IMR-90 (cell line): Measurements from ENCODE around the gene PADI6. TPM values are rescaled to one million over a fixed set of nuclear protein-coding genes. Genes with fewer than 3 reads are reported as not detected.

Source experiments
- ATAC-seq: fragments of 200-7000 bp; cut with Tn5 transposase; 2 replicates; pipeline ENCODE4 v1.9.1; 2020; ENCODE audit warnings: low read depth, mild to moderate bottlenecking, moderate library complexity
- BruUV-seq: library from RNA; stranded (reverse); fragments of 400-500 nt; replicated peaks from 2 replicates; lab custom pipeline; 2021; lab: Mats Ljungman, UMichigan
- CTCF ChIA-PET: fragments of 300-600 bp; formaldehyde crosslinking; extraction: SDS; loops from one replicate; lab custom pipeline; 2021; ENCODE audit warnings: antibody characterized with exemption; lab: Yijun Ruan, JAX
- POLR2A ChIA-PET: fragments of 300-600 bp; sonication (Branson Sonifier 250); formaldehyde crosslinking; loops from one replicate; lab custom pipeline; 2022; ENCODE audit warnings: antibody characterized with exemption; ENCODE audit not compliant: unreplicated experiment; lab: Charles Lee
- DNase-seq: peaks from one replicate; pipeline ENCODE4 v3.0.0; 2013
- H2AFZ ChIP-seq: replicated peaks from 2 replicates; pipeline ENCODE3; 2013; ENCODE audit warnings: low read length, mild to moderate bottlenecking; ENCODE audit not compliant: poor library complexity
- H2AK5ac ChIP-seq: 2 replicates; pipeline ENCODE4 v1.6.1; 2013; ENCODE audit warnings: low read depth, low read length, inconsistent platforms
- H2AK9ac ChIP-seq: replicated peaks from 2 replicates; pipeline ENCODE3; 2013; ENCODE audit warnings: mild to moderate bottlenecking, low read depth, low read length, moderate library complexity; ENCODE audit not compliant: poor library complexity
- H2BK120ac ChIP-seq: 2 replicates; pipeline ENCODE4 v1.6.1; 2013; ENCODE audit warnings: low read depth, low read length, inconsistent platforms
- H2BK15ac ChIP-seq: 3 replicates; pipeline ENCODE4 v1.6.1; 2013; ENCODE audit warnings: low read depth, low read length, inconsistent platforms
- H2BK20ac ChIP-seq: 2 replicates; pipeline ENCODE4 v1.6.1; 2013; ENCODE audit warnings: low read depth, mild to moderate bottlenecking, inconsistent platforms, low read length, moderate library complexity
- H2BK5ac ChIP-seq: 2 replicates; pipeline ENCODE4 v1.6.1; 2013; ENCODE audit warnings: mild to moderate bottlenecking, low read depth, low read length, inconsistent platforms; ENCODE audit not compliant: poor library complexity, severe bottlenecking
- H3K14ac ChIP-seq: replicated peaks from 2 replicates; pipeline ENCODE4 v1.6.1; 2013; ENCODE audit warnings: low read depth, low read length, inconsistent platforms
- H3K18ac ChIP-seq: 2 replicates; pipeline ENCODE4 v1.6.1; 2013; ENCODE audit warnings: low read depth, low read length, control low read depth
- H3K23ac ChIP-seq: 2 replicates; pipeline ENCODE4 v1.6.1; 2013; ENCODE audit warnings: low read depth, low read length, inconsistent platforms
- H3K27ac ChIP-seq: 2 replicates; pipeline ENCODE4 v1.5.1; 2013; ENCODE audit warnings: mild to moderate bottlenecking, control low read depth, low read length; ENCODE audit not compliant: insufficient read depth
- H3K27me3 ChIP-seq: 2 replicates; pipeline ENCODE4 v1.6.1; 2013; ENCODE audit warnings: low read length; ENCODE audit not compliant: control insufficient read depth, insufficient read depth
- H3K36me3 ChIP-seq: 2 replicates; pipeline ENCODE4 v1.6.1; 2013; ENCODE audit warnings: low read length, mixed read lengths; ENCODE audit not compliant: control insufficient read depth, insufficient read depth
- H3K4ac ChIP-seq: 2 replicates; pipeline ENCODE4 v1.6.1; 2013; ENCODE audit warnings: low read depth, low read length, inconsistent platforms
- H3K4me1 ChIP-seq: 2 replicates; pipeline ENCODE4 v1.6.1; 2013; ENCODE audit warnings: low read length, mixed read lengths; ENCODE audit not compliant: control insufficient read depth, insufficient read depth
- H3K4me2 ChIP-seq: 2 replicates; pipeline ENCODE4 v1.6.1; 2013; ENCODE audit warnings: low read depth, mild to moderate bottlenecking, control low read depth, low read length, moderate library complexity
- H3K4me3 ChIP-seq: 2 replicates; pipeline ENCODE4 v1.5.1; 2013; ENCODE audit warnings: low read depth, mild to moderate bottlenecking, control low read depth, low read length, moderate library complexity; ENCODE audit not compliant: insufficient read depth
- H3K56ac ChIP-seq: 2 replicates; pipeline ENCODE4 v1.6.1; 2013; ENCODE audit warnings: low read length, inconsistent platforms; ENCODE audit not compliant: insufficient read depth; ENCODE audit errors: extremely low read depth
- H3K79me1 ChIP-seq, 2 experiments: 2 replicates each; pipeline ENCODE4 v1.6.1; 2013; ENCODE audit warnings: low read length in 2 of 2, inconsistent platforms in 1 of 2, low read depth in 1 of 2
- H3K9ac ChIP-seq: 2 replicates; pipeline ENCODE4 v1.6.1; 2013; ENCODE audit warnings: low read depth, low read length, control low read depth
- H3K9me1 ChIP-seq: 2 replicates; pipeline ENCODE4 v1.6.1; 2013; ENCODE audit warnings: low read length, inconsistent platforms; ENCODE audit not compliant: insufficient read depth
- H3K9me3 ChIP-seq: 2 replicates; pipeline ENCODE4 v1.6.1; 2013; ENCODE audit warnings: low read length; ENCODE audit not compliant: control insufficient read depth, insufficient read depth
- H4K20me1 ChIP-seq: 2 replicates; pipeline ENCODE4 v1.6.1; 2013; ENCODE audit warnings: low read length, inconsistent platforms; ENCODE audit not compliant: insufficient read depth
- H4K5ac ChIP-seq: 2 replicates; pipeline ENCODE4 v1.6.1; 2013; ENCODE audit warnings: mild to moderate bottlenecking, low read depth, low read length, control low read depth
- H4K8ac ChIP-seq, 2 experiments: 2 replicates each; pipeline ENCODE4 v1.6.1; 2013; ENCODE audit warnings: low read depth in 2 of 2, low read length in 2 of 2, control low read depth in 1 of 2, inconsistent platforms in 1 of 2
- H4K91ac ChIP-seq: 2 replicates; pipeline ENCODE4 v1.6.1; 2013; ENCODE audit warnings: low read depth, low read length, inconsistent platforms; ENCODE audit not compliant: insufficient read depth
- BHLHE40 ChIP-seq: fragments of 150-350 bp; IDR thresholded peaks from 2 replicates; pipeline ENCODE4 v1.6.1; 2016; ENCODE audit warnings: mild to moderate bottlenecking, low read depth, low read length
- CHD1 ChIP-seq: IDR thresholded peaks from 2 replicates; pipeline ENCODE4 v1.6.1; 2012; ENCODE audit warnings: low read depth, low read length, improper control_type of control experiment
- MAFK ChIP-seq: IDR thresholded peaks from 2 replicates; pipeline ENCODE4 v1.6.1; 2012; ENCODE audit warnings: low read depth, low read length, improper control_type of control experiment
- MAZ ChIP-seq: IDR thresholded peaks from 2 replicates; pipeline ENCODE4 v1.6.1; 2012; ENCODE audit warnings: low read depth, mild to moderate bottlenecking, low read length, improper control_type of control experiment, moderate library complexity, borderline replicate concordance
- MXI1 ChIP-seq: IDR thresholded peaks from 2 replicates; pipeline ENCODE4 v1.6.1; 2012; ENCODE audit warnings: low read depth, mild to moderate bottlenecking, low read length, moderate library complexity, borderline replicate concordance
- NFE2L2 ChIP-seq: fragments of 150-350 bp; IDR thresholded peaks from 2 replicates; pipeline ENCODE4 v1.6.1; 2016; ENCODE audit warnings: low read depth, mild to moderate bottlenecking, low read length
- POLR2A ChIP-seq: IDR thresholded peaks from 2 replicates; pipeline ENCODE4 v1.6.1; 2012; ENCODE audit warnings: mild to moderate bottlenecking, low read depth, low read length
- RAD21 ChIP-seq: IDR thresholded peaks from 2 replicates; pipeline ENCODE4 v1.6.1; 2012; ENCODE audit warnings: low read length, improper control_type of control experiment
- RCOR1 ChIP-seq: IDR thresholded peaks from 2 replicates; pipeline ENCODE4 v1.6.1; 2012; ENCODE audit warnings: mild to moderate bottlenecking, low read length, improper control_type of control experiment; ENCODE audit not compliant: insufficient replicate concordance
- RFX5 ChIP-seq: IDR thresholded peaks from 2 replicates; pipeline ENCODE4 v1.8.0; 2012; ENCODE audit warnings: low read depth, mild to moderate bottlenecking, low read length, moderate library complexity
- SMC3 ChIP-seq: fragments of 150-350 bp; IDR thresholded peaks from 2 replicates; pipeline ENCODE4 v1.6.1; 2016; ENCODE audit warnings: low read depth, mild to moderate bottlenecking, antibody characterized with exemption, low read length, moderate library complexity
- WGBS, 2 experiments: methylation state at CpG; one replicate each; pipeline versions ENCODE4 v1.1.5 to v1.1.7; 2013; ENCODE audit warnings: missing lambda C conversion rate in 2 of 2; ENCODE audit not compliant: insufficient read length in 1 of 2; ENCODE audit errors: extremely low coverage in 2 of 2; 5-methylcytosine and 5-hydroxymethylcytosine counted together
- dilution Hi-C: fragments of 300-500 bp; cut with HindIII; formaldehyde crosslinking; loops from one replicate; pipeline ENCODE4 v1.14.3; 2018; ENCODE audit warnings: low sequenced_read_pairs; ENCODE audit not compliant: unreplicated experiment
- in situ Hi-C: fragments of 300-500 bp; cut with MboI; formaldehyde crosslinking; loops from 3 replicates; pipeline ENCODE4 v1.14.3; 2019; ENCODE audit warnings: low sequenced_read_pairs, inconsistent platforms, mixed read lengths
- intact Hi-C: fragments of 100-400 bp; cut with micrococcal nuclease; formaldehyde crosslinking; loops from 2 replicates; pipeline ENCODE4 v1.10.0; 2022
- polyA plus RNA-seq, 3 experiments: library from polyadenylated mRNA; depleted of rRNA; stranded (reverse); fragments of >200 nt; gene quantifications; 2 replicates each; pipeline ENCODE4 v1.2.3, GENCODE V29; 2012; ENCODE audit warnings: low replicate concordance in 1 of 3
- total RNA-seq: library from RNA; depleted of rRNA; stranded (reverse); fragments of >200 nt; gene quantifications from 2 replicates; pipeline ENCODE4 v1.2.3, GENCODE V29; 2012
- TF ChIP-seq, protein P1 (sequence below): conservative IDR thresholded peaks from 2 replicates; pipeline ENCODE4 v1.5.1; 2012; ENCODE audit warnings: mild to moderate bottlenecking, low read depth, low read length, improper control_type of control experiment
- TF ChIP-seq, protein P2 (sequence below): fragments of 150-350 bp; IDR thresholded peaks from 2 replicates; pipeline ENCODE4 v1.6.1; 2016; ENCODE audit warnings: low read depth, mild to moderate bottlenecking, low read length, moderate library complexity, borderline replicate concordance

PADI6 gene
- total and polyA plus RNA-seq, 2 of the 4 experiments (the other 2 are of a cell fraction), result not detected

- Histone ChIP-seq H2AK9ac (no peak overlapping the region), H3K9me3 (no peaks in the 10 kb centered on the region), H2AFZ (peak overlapping the region; percentile 43), H2BK5ac (no peak overlapping the region), H2BK120ac (no peak overlapping the region), H3K4me1 (no peaks in the 10 kb centered on the region), H4K91ac (no peak overlapping the region), H4K20me1 (no peaks in the 10 kb centered on the region), H4K8ac (no peak overlapping the region), H3K9me1 (no peaks in the 10 kb centered on the region), H3K18ac (no peak overlapping the region), H3K27ac (no peak overlapping the region), H3K4me3 (no peak overlapping the region), H3K4ac (no peak overlapping the region), H3K9ac (no peak overlapping the region), H3K23ac (no peak overlapping the region), H3K56ac (no peak overlapping the region), H3K14ac (no peak overlapping the region), H3K79me1 (no peaks in the 10 kb centered on the region), H2BK20ac (no peak overlapping the region), H2BK15ac (no peak overlapping the region), H2AK5ac (no peak overlapping the region), H4K5ac (no peak overlapping the region), H3K4me2 (no peak overlapping the region), H3K36me3 (no peaks in the 10 kb centered on the region), H3K27me3 (peaks cover 30% of the 10 kb centered on the region)
- intact Hi-C loops (no loop called here), in situ Hi-C loops (no loop called here), dilution Hi-C loops (no loop called here)
- DNase-seq (no peak), ATAC-seq (no peak)
- POLR2A ChIA-PET, result no interaction called here
- TF ChIP-seq CHD1, result no peak
- TF ChIP-seq NFE2L2, result no peak
- TF ChIP-seq MAFK, result no peak
- TF ChIP-seq POLR2A, result no peak
- TF ChIP-seq SMC3, result no peak
- no peak for TF ChIP-seq RFX5
- TF ChIP-seq RCOR1, result no peak
- TF ChIP-seq MAZ, result no peak
- no peak for TF ChIP-seq RAD21
- no peak for TF ChIP-seq BHLHE40
- TF ChIP-seq MXI1, result no peak
- TF ChIP-seq, protein P1, sequence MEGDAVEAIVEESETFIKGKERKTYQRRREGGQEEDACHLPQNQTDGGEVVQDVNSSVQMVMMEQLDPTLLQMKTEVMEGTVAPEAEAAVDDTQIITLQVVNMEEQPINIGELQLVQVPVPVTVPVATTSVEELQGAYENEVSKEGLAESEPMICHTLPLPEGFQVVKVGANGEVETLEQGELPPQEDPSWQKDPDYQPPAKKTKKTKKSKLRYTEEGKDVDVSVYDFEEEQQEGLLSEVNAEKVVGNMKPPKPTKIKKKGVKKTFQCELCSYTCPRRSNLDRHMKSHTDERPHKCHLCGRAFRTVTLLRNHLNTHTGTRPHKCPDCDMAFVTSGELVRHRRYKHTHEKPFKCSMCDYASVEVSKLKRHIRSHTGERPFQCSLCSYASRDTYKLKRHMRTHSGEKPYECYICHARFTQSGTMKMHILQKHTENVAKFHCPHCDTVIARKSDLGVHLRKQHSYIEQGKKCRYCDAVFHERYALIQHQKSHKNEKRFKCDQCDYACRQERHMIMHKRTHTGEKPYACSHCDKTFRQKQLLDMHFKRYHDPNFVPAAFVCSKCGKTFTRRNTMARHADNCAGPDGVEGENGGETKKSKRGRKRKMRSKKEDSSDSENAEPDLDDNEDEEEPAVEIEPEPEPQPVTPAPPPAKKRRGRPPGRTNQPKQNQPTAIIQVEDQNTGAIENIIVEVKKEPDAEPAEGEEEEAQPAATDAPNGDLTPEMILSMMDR, result no peak
- TF ChIP-seq, protein P2, sequence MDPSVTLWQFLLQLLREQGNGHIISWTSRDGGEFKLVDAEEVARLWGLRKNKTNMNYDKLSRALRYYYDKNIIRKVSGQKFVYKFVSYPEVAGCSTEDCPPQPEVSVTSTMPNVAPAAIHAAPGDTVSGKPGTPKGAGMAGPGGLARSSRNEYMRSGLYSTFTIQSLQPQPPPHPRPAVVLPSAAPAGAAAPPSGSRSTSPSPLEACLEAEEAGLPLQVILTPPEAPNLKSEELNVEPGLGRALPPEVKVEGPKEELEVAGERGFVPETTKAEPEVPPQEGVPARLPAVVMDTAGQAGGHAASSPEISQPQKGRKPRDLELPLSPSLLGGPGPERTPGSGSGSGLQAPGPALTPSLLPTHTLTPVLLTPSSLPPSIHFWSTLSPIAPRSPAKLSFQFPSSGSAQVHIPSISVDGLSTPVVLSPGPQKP, result no peak
- WGBS, 2 experiments, result 37% methylated on average over 2 of the region's 6 CpGs; no CpG with 5 or more reads in 1 of the 2 experiments
- BruUV-seq, result no TSS peak
- CTCF ChIA-PET, result no interaction called here
These were observed 16.1 kb upstream of the PADI6 start for GRCh38 chr1:17355898-17356297.
